ENCODE results near the gene NUFIP2.

GRCh38 chr17:29293890-29294579 is at the start of gene NUFIP2:
- TF ChIP-seq POLR2AphosphoS5 (IDR thresholded peaks at IDR 0.05; ENCODE audit: low read depth, low read length), result peak; percentile 100
- TF ChIP-seq, protein P1, sequence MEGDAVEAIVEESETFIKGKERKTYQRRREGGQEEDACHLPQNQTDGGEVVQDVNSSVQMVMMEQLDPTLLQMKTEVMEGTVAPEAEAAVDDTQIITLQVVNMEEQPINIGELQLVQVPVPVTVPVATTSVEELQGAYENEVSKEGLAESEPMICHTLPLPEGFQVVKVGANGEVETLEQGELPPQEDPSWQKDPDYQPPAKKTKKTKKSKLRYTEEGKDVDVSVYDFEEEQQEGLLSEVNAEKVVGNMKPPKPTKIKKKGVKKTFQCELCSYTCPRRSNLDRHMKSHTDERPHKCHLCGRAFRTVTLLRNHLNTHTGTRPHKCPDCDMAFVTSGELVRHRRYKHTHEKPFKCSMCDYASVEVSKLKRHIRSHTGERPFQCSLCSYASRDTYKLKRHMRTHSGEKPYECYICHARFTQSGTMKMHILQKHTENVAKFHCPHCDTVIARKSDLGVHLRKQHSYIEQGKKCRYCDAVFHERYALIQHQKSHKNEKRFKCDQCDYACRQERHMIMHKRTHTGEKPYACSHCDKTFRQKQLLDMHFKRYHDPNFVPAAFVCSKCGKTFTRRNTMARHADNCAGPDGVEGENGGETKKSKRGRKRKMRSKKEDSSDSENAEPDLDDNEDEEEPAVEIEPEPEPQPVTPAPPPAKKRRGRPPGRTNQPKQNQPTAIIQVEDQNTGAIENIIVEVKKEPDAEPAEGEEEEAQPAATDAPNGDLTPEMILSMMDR (IDR thresholded peaks at IDR 0.05), result no peak
- TF ChIP-seq SIN3A (IDR thresholded peaks at IDR 0.05; ENCODE audit: borderline replicate concordance, insufficient read depth, low read depth, low read length), result peak; percentile 94

Data from Panc1 (cell line).